Measurements from ENCODE around the gene IKBKE. TPM values are rescaled to one million over a fixed set of nuclear protein-coding genes. Genes with fewer than 3 reads are reported as not detected.

IKBKE gene
- total RNA-seq, 1 donor from 2014 or later, result 7.5 TPM

DNA sequence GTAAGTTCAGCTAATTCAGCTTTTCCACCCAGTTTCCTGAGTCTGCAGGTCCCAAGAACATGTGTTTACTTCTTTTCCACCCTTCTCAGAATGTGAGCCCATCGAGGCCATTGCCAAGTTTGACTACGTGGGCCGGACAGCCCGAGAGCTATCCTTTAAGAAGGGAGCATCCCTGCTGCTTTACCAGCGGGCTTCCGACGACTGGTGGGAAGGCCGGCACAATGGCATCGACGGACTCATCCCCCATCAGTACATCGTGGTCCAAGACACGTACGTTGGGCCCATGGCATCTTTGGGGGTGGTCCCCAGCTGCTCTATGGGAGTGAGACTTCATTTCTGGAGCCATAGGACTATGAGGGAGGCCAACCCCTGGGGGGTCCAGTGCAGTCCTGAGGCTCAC, 17.2 kb upstream of the IKBKE start:
- H3K27ac Mint-ChIP-seq (ENCODE audit: unreplicated experiment), result no peak overlapping the region
- H3K27me3 Mint-ChIP-seq (ENCODE audit: unreplicated experiment), result no peaks in the 10 kb centered on the region
- no peaks in the 10 kb centered on the region for H3K9me3 Mint-ChIP-seq (ENCODE audit: unreplicated experiment)
- H3K36me3 Mint-ChIP-seq (ENCODE audit: unreplicated experiment), result peaks cover 41% of the 10 kb centered on the region
- H3K4me3 Mint-ChIP-seq (ENCODE audit: unreplicated experiment), result no peak overlapping the region
- TF ChIP-seq, protein P1, sequence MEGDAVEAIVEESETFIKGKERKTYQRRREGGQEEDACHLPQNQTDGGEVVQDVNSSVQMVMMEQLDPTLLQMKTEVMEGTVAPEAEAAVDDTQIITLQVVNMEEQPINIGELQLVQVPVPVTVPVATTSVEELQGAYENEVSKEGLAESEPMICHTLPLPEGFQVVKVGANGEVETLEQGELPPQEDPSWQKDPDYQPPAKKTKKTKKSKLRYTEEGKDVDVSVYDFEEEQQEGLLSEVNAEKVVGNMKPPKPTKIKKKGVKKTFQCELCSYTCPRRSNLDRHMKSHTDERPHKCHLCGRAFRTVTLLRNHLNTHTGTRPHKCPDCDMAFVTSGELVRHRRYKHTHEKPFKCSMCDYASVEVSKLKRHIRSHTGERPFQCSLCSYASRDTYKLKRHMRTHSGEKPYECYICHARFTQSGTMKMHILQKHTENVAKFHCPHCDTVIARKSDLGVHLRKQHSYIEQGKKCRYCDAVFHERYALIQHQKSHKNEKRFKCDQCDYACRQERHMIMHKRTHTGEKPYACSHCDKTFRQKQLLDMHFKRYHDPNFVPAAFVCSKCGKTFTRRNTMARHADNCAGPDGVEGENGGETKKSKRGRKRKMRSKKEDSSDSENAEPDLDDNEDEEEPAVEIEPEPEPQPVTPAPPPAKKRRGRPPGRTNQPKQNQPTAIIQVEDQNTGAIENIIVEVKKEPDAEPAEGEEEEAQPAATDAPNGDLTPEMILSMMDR (IDR thresholded peaks at IDR 0.05), result no peak
- DNase-seq (ENCODE audit: extremely low spot score, unreplicated experiment), result no peak
- H3K4me1 Mint-ChIP-seq (ENCODE audit: unreplicated experiment), result peaks cover 34% of the 10 kb centered on the region

DNA sequence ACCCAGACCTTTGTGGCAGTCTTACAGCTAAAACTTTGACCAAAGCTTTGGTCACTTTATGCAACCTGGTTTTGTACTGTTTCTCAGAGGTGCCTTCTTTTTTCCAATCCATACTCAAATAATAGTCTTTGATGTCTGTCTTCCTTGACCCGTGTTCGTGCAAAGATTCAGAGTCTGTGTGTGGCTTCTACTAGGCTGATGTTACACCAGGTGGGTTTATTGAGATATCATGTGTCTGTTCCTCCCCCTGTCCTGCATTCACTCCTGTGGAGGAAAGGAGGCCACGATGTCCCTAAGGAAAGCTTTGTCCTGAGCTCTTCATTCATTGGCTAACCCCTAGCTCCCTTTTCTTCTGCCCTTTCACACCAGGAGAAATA, 15.0 kb upstream of the IKBKE start:
- H3K4me3 Mint-ChIP-seq (ENCODE audit: unreplicated experiment), result no peak overlapping the region
- H3K36me3 Mint-ChIP-seq (ENCODE audit: unreplicated experiment), result peaks cover 38% of the 10 kb centered on the region
- H3K9me3 Mint-ChIP-seq (ENCODE audit: unreplicated experiment), result no peaks in the 10 kb centered on the region
- H3K4me1 Mint-ChIP-seq (ENCODE audit: unreplicated experiment), result peaks cover 25% of the 10 kb centered on the region
- no peaks in the 10 kb centered on the region for H3K27me3 Mint-ChIP-seq (ENCODE audit: unreplicated experiment)
- H3K27ac Mint-ChIP-seq (ENCODE audit: unreplicated experiment), result peak overlapping the region; percentile 25
- no peak for DNase-seq (ENCODE audit: extremely low spot score, unreplicated experiment)
- TF ChIP-seq, protein P1 (IDR thresholded peaks at IDR 0.05), result no peak

DNA sequence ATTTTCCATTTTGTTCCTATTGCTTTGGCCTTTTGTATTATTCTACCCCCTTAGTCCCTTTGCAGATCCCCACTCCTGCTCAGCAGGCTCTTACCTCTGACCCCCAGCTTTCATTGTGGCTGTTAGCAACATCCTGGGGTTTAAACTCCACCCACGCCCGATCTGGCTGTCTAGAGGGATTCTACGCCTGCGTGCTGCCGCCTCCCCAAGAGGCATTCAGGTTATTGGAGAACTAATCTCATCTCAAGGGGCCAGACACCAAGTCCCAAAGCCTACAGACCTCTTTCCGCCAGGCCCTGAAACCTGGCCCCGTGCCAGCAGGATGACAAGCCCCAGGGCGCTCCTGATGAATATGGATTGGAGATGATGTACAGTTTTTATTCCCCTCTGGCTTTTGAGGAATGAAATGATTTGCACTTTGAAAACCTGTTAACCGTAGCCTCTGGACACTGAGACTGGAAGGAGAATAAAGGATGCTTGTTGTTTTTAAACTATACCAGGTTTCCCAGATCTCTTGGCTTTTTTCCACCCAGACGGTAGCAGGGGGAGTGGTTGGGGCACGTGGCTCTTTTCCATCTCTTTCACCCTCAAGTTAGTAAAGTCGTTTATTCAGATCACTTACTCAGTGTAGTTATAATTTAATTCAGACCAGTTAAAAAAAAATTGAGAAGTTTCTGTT, 14.5 kb upstream of the IKBKE start:
- Mint-ChIP-seq H3K4me3 (ENCODE audit: unreplicated experiment) (no peak overlapping the region), H3K4me1 (ENCODE audit: unreplicated experiment) (peaks cover 25% of the 10 kb centered on the region), H3K9me3 (ENCODE audit: unreplicated experiment) (no peaks in the 10 kb centered on the region), H3K27me3 (ENCODE audit: unreplicated experiment) (no peaks in the 10 kb centered on the region), H3K36me3 (ENCODE audit: unreplicated experiment) (peaks cover 38% of the 10 kb centered on the region), H3K27ac (ENCODE audit: unreplicated experiment) (peak overlapping the region; percentile 25)
- TF ChIP-seq, protein P1 (IDR thresholded peaks at IDR 0.05), result no peak
- no peak for DNase-seq (ENCODE audit: extremely low spot score, unreplicated experiment)

DNA sequence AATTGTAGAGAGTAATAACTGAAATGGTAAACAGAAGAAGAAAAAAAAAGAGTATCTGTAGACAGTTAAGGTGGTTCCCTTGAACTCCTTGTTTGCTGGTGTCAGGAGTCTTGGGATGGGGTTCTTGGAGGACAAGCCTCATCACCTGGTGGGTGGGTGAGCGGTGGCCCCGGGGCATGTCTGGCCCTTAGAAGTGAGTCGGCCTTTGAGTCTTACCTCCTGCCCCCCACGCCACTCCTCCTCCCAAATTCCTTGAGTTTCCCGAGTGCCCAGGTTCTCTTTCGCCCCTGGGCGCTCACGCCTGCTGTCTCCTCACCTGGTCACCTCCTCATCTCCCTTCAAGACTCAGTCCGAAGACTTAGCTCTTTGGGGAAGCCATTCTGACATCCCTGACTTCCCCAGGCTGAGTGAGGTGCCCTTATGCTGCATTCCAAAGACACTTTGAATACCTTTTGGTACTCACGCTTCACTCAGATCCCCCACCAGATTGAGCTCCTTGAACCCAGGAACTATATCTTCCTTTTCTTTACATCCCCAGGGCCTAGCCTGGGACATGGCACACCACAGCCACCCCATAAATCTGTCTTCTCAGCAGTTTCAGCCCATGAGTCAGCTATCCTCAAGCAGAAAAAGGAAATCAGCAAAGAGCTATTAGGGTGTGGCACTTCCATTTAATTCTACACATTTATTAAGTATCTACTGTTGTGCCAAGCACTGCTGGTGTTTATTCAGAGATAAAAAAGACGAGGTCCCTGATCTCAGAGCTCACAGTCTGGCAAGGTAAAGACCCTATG, 13.5 kb upstream of the IKBKE start:
- DNase-seq (ENCODE audit: extremely low spot score, unreplicated experiment), result no peak
- peaks cover 25% of the 10 kb centered on the region for H3K4me1 Mint-ChIP-seq (ENCODE audit: unreplicated experiment)
- peaks cover 31% of the 10 kb centered on the region for H3K36me3 Mint-ChIP-seq (ENCODE audit: unreplicated experiment)
- H3K27me3 Mint-ChIP-seq (ENCODE audit: unreplicated experiment), result no peaks in the 10 kb centered on the region
- no peak overlapping the region for H3K27ac Mint-ChIP-seq (ENCODE audit: unreplicated experiment)
- no peak overlapping the region for H3K4me3 Mint-ChIP-seq (ENCODE audit: unreplicated experiment)
- H3K9me3 Mint-ChIP-seq (ENCODE audit: unreplicated experiment), result no peaks in the 10 kb centered on the region
- TF ChIP-seq, protein P1 (IDR thresholded peaks at IDR 0.05), result no peak

DNA sequence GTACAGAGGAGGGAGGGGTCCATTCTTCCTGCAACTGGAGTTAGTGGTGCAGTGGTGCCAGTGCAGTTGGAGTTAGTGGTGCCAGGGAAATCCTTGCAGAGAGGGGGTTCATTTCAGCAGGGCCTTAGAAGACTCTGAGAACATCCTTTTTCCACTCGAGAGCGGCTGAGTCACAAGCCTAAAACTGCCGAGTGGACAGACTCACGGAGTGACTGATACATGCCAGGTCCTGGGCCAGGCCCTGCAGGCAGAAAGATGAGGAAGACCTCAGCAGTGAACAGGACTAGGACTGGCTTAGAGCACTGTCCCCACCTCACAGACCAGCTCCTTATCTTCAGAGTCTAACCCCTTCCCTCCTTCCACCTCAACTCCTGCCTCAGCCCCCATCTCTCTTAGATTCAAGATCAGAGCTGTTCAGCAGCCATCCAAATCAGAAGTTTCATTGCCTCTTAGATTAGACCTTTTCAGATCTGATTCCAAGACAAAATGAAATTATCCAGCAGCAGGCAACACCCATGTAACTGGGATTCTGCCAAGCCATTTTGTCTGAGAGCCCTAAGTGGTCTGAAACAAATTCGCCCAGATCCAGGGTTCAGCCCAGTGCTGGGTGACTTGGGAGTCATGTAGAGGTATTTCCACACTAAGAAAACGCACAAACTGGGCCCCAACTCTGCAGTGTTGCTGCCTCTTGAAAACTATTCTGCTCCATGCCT, 12.7 kb upstream of the IKBKE start:
- Mint-ChIP-seq H3K27me3 (ENCODE audit: unreplicated experiment) (no peaks in the 10 kb centered on the region), H3K4me3 (ENCODE audit: unreplicated experiment) (no peak overlapping the region), H3K4me1 (ENCODE audit: unreplicated experiment) (peaks cover 25% of the 10 kb centered on the region), H3K36me3 (ENCODE audit: unreplicated experiment) (peaks cover 27% of the 10 kb centered on the region), H3K27ac (ENCODE audit: unreplicated experiment) (no peak overlapping the region), H3K9me3 (ENCODE audit: unreplicated experiment) (no peaks in the 10 kb centered on the region)
- no peak for DNase-seq (ENCODE audit: extremely low spot score, unreplicated experiment)
- TF ChIP-seq, protein P1 (IDR thresholded peaks at IDR 0.05), result no peak

Measured in osteocyte (in vitro differentiated cells).